ENCODE measurements around the gene SORBS2. TPM values are rescaled to one million over a fixed set of nuclear protein-coding genes. Genes with fewer than 3 reads are reported as not detected.

SORBS2 gene
- total and polyA plus RNA-seq, 2 donors (not counting 3 experiments of a cell fraction or from before 2014, with no cell fraction given) = 69.8 to 82.5 TPM

DNA sequence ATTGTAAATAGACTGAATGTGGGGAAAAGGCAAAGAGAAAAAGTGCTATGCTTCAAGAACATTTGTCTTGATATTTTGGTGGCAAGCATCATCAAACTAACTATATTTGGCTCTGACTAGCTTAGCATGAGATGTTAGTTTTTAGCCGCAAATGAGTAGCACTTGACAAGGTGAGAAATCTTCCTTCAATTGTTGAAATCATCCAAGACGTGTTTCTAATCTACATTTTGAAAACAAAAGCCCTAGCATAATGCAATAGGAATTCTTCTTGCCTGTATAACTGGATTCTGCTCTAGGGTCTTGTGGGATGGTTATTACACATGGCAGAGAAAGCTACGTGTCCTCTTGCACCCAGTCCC is 92.5 kb downstream of the SORBS2 start:
- DNase-seq (ENCODE audit: low read depth, low spot score) (no peak), FAIRE-seq (no peak)
- Histone ChIP-seq H3K79me2 (ENCODE audit: control insufficient read depth, insufficient read depth, low read length) (no peaks in the 10 kb centered on the region), H2AFZ (ENCODE audit: low read depth, low read length) (no peak overlapping the region), H4K20me1 (replicated peaks; ENCODE audit: control insufficient read depth, extremely low read depth, insufficient read depth, low read length) (no peaks in the 10 kb centered on the region), H3K27ac (ENCODE audit: insufficient read depth, low read depth, low read length) (no peak overlapping the region), H3K4me2 (ENCODE audit: insufficient read depth, low read length) (no peak overlapping the region), H3K4me3 (replicated peaks in 1 of 3; ENCODE audit: insufficient read depth in 1 of 3, low read depth in 1 of 3, low read length in 3 of 3) (no peak overlapping the region), H3K9ac (replicated peaks; ENCODE audit: extremely low read depth, insufficient read depth, low read length) (no peak overlapping the region), H3K36me3 (ENCODE audit: control insufficient read depth in 2 of 2, extremely low read depth in 1 of 2, insufficient read depth in 2 of 2, low read length in 2 of 2) (no peaks in the 10 kb centered on the region), H3K9me1 (replicated peaks; ENCODE audit: control insufficient read depth, extremely low read depth, insufficient read depth, low read length) (no peaks in the 10 kb centered on the region), H3K4me1 (ENCODE audit: control insufficient read depth, extremely low read depth, insufficient read depth, low read length) (peaks cover 25% of the 10 kb centered on the region), H3K27me3 (ENCODE audit: control insufficient read depth in 2 of 2, insufficient read depth in 2 of 2, low read length in 2 of 2) (no peaks in the 10 kb centered on the region), H3K9me3 (replicated peaks; ENCODE audit: control insufficient read depth, insufficient read depth, low read length) (no peaks in the 10 kb centered on the region)
- dilution Hi-C loops (cut with MboI; ENCODE audit: extremely low pct_ligation_motif_present, low sequenced_read_pairs) = no loop called here
- CTCF ChIA-PET = interaction anchor here (1.2 to 2.2 kb wide), 3 partner anchors 11 to 302 kb away, joined by 3 to 7 read pairs (median 5); no protein-coding TSS in a partner anchor
- POLR2A ChIA-PET = no interaction called here
- no TSS peak for BruUV-seq (replicated peaks)
- intact Hi-C loops (cut with micrococcal nuclease) = no loop called here
- TF ChIP-seq, protein P1, sequence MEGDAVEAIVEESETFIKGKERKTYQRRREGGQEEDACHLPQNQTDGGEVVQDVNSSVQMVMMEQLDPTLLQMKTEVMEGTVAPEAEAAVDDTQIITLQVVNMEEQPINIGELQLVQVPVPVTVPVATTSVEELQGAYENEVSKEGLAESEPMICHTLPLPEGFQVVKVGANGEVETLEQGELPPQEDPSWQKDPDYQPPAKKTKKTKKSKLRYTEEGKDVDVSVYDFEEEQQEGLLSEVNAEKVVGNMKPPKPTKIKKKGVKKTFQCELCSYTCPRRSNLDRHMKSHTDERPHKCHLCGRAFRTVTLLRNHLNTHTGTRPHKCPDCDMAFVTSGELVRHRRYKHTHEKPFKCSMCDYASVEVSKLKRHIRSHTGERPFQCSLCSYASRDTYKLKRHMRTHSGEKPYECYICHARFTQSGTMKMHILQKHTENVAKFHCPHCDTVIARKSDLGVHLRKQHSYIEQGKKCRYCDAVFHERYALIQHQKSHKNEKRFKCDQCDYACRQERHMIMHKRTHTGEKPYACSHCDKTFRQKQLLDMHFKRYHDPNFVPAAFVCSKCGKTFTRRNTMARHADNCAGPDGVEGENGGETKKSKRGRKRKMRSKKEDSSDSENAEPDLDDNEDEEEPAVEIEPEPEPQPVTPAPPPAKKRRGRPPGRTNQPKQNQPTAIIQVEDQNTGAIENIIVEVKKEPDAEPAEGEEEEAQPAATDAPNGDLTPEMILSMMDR (IDR thresholded peaks at IDR 0.05; ENCODE audit: extremely low read depth in 1 of 2, insufficient read depth in 1 of 2, low read depth in 1 of 2, low read length in 2 of 2) = no peak
- TF ChIP-seq EZH2 (IDR thresholded peaks at IDR 0.05; ENCODE audit: borderline replicate concordance, low read depth, low read length, severe bottlenecking) = no peak
- no peak for TF ChIP-seq GATA2 (IDR thresholded peaks at IDR 0.05; ENCODE audit: insufficient read depth, insufficient read length, low read depth, low read length)
- no peak for TF ChIP-seq POLR2A (IDR thresholded peaks at IDR 0.05; ENCODE audit: low read depth, low read length)
- no peak for TF ChIP-seq MYC (IDR thresholded peaks at IDR 0.05; ENCODE audit: low read depth, low read length)
- no peak for TF ChIP-seq FOS (IDR thresholded peaks at IDR 0.05; ENCODE audit: borderline replicate concordance, insufficient read depth, low read length)
- no peak for TF ChIP-seq JUN (IDR thresholded peaks at IDR 0.05; ENCODE audit: borderline replicate concordance, insufficient read depth, insufficient read length, low read depth)

Measured in endothelial cell of umbilical vein (primary cell).